ENCODE results near the gene FOS.

- TF ChIP-seq GLIS3 (CRISPR knock-in tag; IDR thresholded peaks at IDR 0.05): no peak
- TF ChIP-seq PPARA (CRISPR knock-in tag; IDR thresholded peaks at IDR 0.05; ENCODE audit: borderline replicate concordance): no peak
- TF ChIP-seq CSRNP3 (CRISPR knock-in tag; IDR thresholded peaks at IDR 0.05): no peak
- no peak for TF ChIP-seq ARNTL (CRISPR knock-in tag; IDR thresholded peaks at IDR 0.05; ENCODE audit: borderline replicate concordance, low read depth)
- TF ChIP-seq ZC3H10 (CRISPR knock-in tag; IDR thresholded peaks at IDR 0.05): no peak
- TF ChIP-seq PATZ1 (CRISPR knock-in tag; IDR thresholded peaks at IDR 0.05; ENCODE audit: borderline replicate concordance): no peak
- no peak for TF ChIP-seq ZFP3 (CRISPR knock-in tag; IDR thresholded peaks at IDR 0.05)
Observed at GRCh38 chr14:75249251-75249957, 29.2 kb upstream of the FOS start.

Data from SK-N-SH treated with all-trans-retinoic acid at 6 μM for 48 hours (cell line).